Loucy (cell line): ENCODE results near the gene MCEMP1.

Experiments used
- H2AFZ ChIP-seq: fragments of 200-600 bp; sonication (generic); 2 replicates; pipeline ENCODE4 v1.6.0; 2016; ENCODE audit warnings: antibody characterized with exemption, mild to moderate bottlenecking, low read length, moderate library complexity
- H3F3A ChIP-seq: fragments of 200-600 bp; 2 replicates; pipeline ENCODE4 v1.6.0; 2016; ENCODE audit warnings: antibody characterized with exemption, low read depth, mild to moderate bottlenecking
- H3K27me3 ChIP-seq: fragments of 200-600 bp; sonication (generic); 2 replicates; pipeline ENCODE4 v1.6.1; 2014; ENCODE audit warnings: low read length, mild to moderate bottlenecking; ENCODE audit not compliant: insufficient read depth, poor library complexity, severe bottlenecking
- H3K36me3 ChIP-seq: fragments of 200-600 bp; sonication (generic); 2 replicates; pipeline ENCODE4 v1.6.1; 2016; ENCODE audit warnings: low read length; ENCODE audit not compliant: insufficient read depth
- H3K4me1 ChIP-seq: fragments of 200-600 bp; sonication (generic); 2 replicates; pipeline ENCODE4 v1.5.1; 2014; ENCODE audit warnings: low read length, mild to moderate bottlenecking; ENCODE audit not compliant: insufficient read depth, poor library complexity, severe bottlenecking
- H3K4me2 ChIP-seq: fragments of 200-600 bp; sonication (generic); 2 replicates; pipeline ENCODE4 v1.6.0; 2014; ENCODE audit warnings: antibody characterized with exemption, low read length, low read depth, mild to moderate bottlenecking; ENCODE audit not compliant: poor library complexity, severe bottlenecking
- H3K4me3 ChIP-seq: fragments of 200-600 bp; sonication (generic); 2 replicates; pipeline ENCODE4 v1.5.1; 2014; ENCODE audit warnings: low read length, mild to moderate bottlenecking, mixed read lengths; ENCODE audit not compliant: poor library complexity, severe bottlenecking
- H3K79me2 ChIP-seq: fragments of 200-600 bp; sonication (generic); 2 replicates; pipeline ENCODE4 v1.6.1; 2014; ENCODE audit warnings: low read length; ENCODE audit not compliant: insufficient read depth
- H3K9ac ChIP-seq: fragments of 200-600 bp; sonication (generic); 2 replicates; pipeline ENCODE4 v1.6.0; 2014; ENCODE audit warnings: mild to moderate bottlenecking, low read depth, low read length, moderate library complexity; ENCODE audit not compliant: poor library complexity, severe bottlenecking
- H3K9me2 ChIP-seq: fragments of 200-600 bp; sonication (generic); replicated peaks from 2 replicates; pipeline ENCODE4 v1.6.1; 2016; ENCODE audit warnings: low read depth, low read length, mixed read lengths
- H3K9me3 ChIP-seq: fragments of 200-600 bp; sonication (generic); 2 replicates; pipeline ENCODE4 v1.6.1; 2014; ENCODE audit warnings: mild to moderate bottlenecking, antibody characterized with exemption, low read length, low read depth; ENCODE audit not compliant: insufficient read depth
- H4K20me1 ChIP-seq: fragments of 200-600 bp; sonication (generic); 2 replicates; pipeline ENCODE4 v1.6.0; 2014; ENCODE audit warnings: antibody characterized with exemption, low read length, mild to moderate bottlenecking; ENCODE audit not compliant: insufficient read depth, poor library complexity, severe bottlenecking
- EZH2phosphoT487 ChIP-seq: fragments of 200-600 bp; IDR thresholded peaks from 2 replicates; pipeline ENCODE4 v1.6.1; 2018; ENCODE audit warnings: antibody characterized with exemption, mild to moderate bottlenecking, moderate library complexity, borderline replicate concordance
- TF ChIP-seq, protein P1 (sequence below): fragments of 200-600 bp; sonication (generic); conservative IDR thresholded peaks from 2 replicates; pipeline ENCODE4 v1.5.1; 2014; ENCODE audit warnings: mild to moderate bottlenecking, antibody characterized with exemption, low read length

Gene MCEMP1

DNA sequence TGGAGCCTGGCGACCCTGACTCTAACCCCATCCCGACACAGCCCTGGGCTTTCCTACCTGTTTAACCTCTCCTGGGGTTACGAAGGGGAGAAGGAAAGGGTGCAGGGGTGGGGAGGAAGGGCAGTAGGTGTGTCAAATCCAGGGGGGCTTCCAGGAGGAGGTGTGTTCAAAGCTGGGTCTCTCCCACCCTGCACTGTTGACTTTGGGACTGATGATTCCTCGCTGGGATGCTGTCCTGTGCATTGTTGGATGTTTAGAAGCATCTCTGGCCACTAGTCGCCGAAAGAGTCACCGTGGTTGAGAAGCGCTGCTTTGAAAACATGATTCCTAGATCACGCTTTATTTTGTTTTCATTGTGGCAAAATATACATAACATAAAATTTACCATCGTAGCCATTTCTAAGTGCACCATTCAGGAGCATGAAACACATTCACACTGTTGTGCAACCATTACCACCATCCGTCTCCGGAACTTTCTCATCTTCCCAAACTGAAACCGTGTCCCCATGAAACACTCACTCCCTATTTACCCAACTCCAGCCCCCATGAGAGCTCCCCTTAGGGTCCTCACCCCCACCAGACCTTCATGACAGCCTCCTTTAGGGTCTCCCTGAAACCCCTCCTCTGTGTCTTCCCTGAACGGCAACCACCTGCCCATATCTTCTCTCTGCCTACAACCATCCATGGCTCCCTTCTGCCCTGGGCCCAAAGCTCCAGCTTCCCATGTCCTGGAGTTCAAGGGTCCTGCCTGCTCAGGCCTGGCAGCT, 29.5 kb downstream of the MCEMP1 start:
- Histone ChIP-seq H4K20me1 (no peaks in the 10 kb centered on the region), H3K9me2 (no peaks in the 10 kb centered on the region), H3K79me2 (no peaks in the 10 kb centered on the region), H3F3A (no peaks in the 10 kb centered on the region), H3K4me3 (no peak overlapping the region), H3K9ac (no peak overlapping the region), H3K9me3 (no peaks in the 10 kb centered on the region), H3K4me2 (no peak overlapping the region), H3K36me3 (no peaks in the 10 kb centered on the region), H3K27me3 (no peaks in the 10 kb centered on the region), H3K4me1 (no peaks in the 10 kb centered on the region), H2AFZ (no peak overlapping the region)
- TF ChIP-seq, protein P1, sequence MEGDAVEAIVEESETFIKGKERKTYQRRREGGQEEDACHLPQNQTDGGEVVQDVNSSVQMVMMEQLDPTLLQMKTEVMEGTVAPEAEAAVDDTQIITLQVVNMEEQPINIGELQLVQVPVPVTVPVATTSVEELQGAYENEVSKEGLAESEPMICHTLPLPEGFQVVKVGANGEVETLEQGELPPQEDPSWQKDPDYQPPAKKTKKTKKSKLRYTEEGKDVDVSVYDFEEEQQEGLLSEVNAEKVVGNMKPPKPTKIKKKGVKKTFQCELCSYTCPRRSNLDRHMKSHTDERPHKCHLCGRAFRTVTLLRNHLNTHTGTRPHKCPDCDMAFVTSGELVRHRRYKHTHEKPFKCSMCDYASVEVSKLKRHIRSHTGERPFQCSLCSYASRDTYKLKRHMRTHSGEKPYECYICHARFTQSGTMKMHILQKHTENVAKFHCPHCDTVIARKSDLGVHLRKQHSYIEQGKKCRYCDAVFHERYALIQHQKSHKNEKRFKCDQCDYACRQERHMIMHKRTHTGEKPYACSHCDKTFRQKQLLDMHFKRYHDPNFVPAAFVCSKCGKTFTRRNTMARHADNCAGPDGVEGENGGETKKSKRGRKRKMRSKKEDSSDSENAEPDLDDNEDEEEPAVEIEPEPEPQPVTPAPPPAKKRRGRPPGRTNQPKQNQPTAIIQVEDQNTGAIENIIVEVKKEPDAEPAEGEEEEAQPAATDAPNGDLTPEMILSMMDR: no peak
- TF ChIP-seq EZH2phosphoT487: no peak

DNA sequence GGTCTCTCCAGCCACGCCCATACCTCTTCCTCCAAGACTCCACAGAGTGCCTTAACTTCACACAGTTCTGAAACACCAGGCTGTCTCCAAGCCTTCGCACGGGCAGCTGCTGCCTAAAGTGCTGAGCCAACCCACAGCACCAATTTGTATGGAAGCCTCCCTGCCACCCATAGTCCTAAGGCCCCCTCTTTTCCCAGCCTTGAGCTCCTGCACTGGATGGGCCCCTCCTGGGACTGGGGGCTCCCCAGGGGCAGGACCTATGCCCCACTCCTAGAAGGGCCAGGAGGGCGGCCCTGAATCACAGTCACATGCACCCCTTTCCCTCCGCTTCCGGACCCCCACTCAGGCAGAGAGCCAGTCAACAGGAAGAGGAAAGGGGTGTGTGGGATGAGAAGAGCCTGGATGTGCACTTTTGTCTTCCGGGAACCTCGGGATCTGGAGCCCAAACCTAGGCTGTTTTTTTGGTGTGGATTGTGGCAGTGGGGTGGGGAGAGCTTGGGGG, 30.1 kb downstream of the MCEMP1 start:
- H2AFZ ChIP-seq: no peak overlapping the region
- no peaks in the 10 kb centered on the region for H3F3A ChIP-seq
- no peak overlapping the region for H3K4me2 ChIP-seq
- H4K20me1 ChIP-seq: no peaks in the 10 kb centered on the region
- no peaks in the 10 kb centered on the region for H3K9me3 ChIP-seq
- H3K79me2 ChIP-seq: no peaks in the 10 kb centered on the region
- H3K9ac ChIP-seq: no peak overlapping the region
- TF ChIP-seq EZH2phosphoT487: no peak
- TF ChIP-seq, protein P1: no peak
- no peaks in the 10 kb centered on the region for H3K4me1 ChIP-seq
- no peaks in the 10 kb centered on the region for H3K9me2 ChIP-seq
- no peaks in the 10 kb centered on the region for H3K27me3 ChIP-seq
- H3K36me3 ChIP-seq: no peaks in the 10 kb centered on the region
- no peak overlapping the region for H3K4me3 ChIP-seq

DNA sequence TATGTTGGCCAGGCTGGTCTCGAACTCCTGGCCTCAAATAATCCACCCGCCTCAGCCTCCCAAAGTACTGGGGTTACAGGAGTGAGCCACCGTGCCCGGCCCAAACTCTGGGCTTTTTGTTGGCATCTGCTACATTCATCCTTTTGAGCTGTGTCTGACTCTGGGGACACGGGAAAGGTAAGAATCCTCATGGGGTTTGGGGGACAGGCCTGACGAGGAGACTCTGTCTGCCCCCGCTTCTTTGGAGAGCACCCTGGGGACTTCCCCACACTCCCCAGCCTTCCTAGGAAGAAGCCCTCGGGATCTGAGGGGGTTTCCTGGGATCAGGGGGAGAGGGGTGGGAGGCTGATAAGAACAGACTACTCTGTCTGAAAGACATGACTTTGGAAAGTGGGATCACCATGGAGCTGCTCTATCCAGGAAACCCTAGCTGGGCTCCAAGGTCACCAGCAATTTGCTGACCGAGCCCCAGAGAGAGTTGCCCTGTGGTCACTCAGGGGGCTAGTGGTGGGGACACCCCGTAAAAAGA, 33.1 kb downstream of the MCEMP1 start:
- H3K9ac ChIP-seq: no peak overlapping the region
- no peak overlapping the region for H2AFZ ChIP-seq
- no peaks in the 10 kb centered on the region for H3K4me1 ChIP-seq
- H3K27me3 ChIP-seq: no peaks in the 10 kb centered on the region
- no peaks in the 10 kb centered on the region for H3K36me3 ChIP-seq
- no peak for TF ChIP-seq EZH2phosphoT487
- TF ChIP-seq, protein P1: no peak
- H3K4me2 ChIP-seq: no peak overlapping the region
- H4K20me1 ChIP-seq: no peaks in the 10 kb centered on the region
- H3F3A ChIP-seq: no peaks in the 10 kb centered on the region
- H3K9me3 ChIP-seq: no peaks in the 10 kb centered on the region
- H3K9me2 ChIP-seq: no peaks in the 10 kb centered on the region
- no peak overlapping the region for H3K4me3 ChIP-seq
- H3K79me2 ChIP-seq: no peaks in the 10 kb centered on the region
